IPS-18a (cell line): ENCODE results near the gene TEX2.

Experiments
- H3K27ac ChIP-seq: one replicate; pipeline ENCODE4 v1.5.1; 2013; ENCODE audit warnings: low read length
- H3K27me3 ChIP-seq: one replicate; pipeline ENCODE4 v1.6.1; 2013; ENCODE audit warnings: mild to moderate bottlenecking, low read length; ENCODE audit not compliant: control insufficient read depth, insufficient read depth
- H3K36me3 ChIP-seq: one replicate; pipeline ENCODE4 v1.6.1; 2013; ENCODE audit warnings: low read depth, low read length; ENCODE audit not compliant: control insufficient read depth
- H3K4me1 ChIP-seq: one replicate; pipeline ENCODE4 v1.6.1; 2013; ENCODE audit warnings: low read depth, low read length; ENCODE audit not compliant: control insufficient read depth
- H3K4me3 ChIP-seq: one replicate; pipeline ENCODE4 v1.5.1; 2013; ENCODE audit warnings: low read length
- H3K9ac ChIP-seq: one replicate; pipeline ENCODE4 v1.6.1; 2013; ENCODE audit warnings: mild to moderate bottlenecking, low read length, moderate library complexity
- H3K9me3 ChIP-seq: one replicate; pipeline ENCODE4 v1.6.1; 2013; ENCODE audit warnings: low read depth, low read length; ENCODE audit not compliant: control insufficient read depth

The TEX2 gene

GRCh38 chr17:64135000-64135399 is 128.1 kb downstream of the TEX2 start:
- H3K27me3 ChIP-seq, result peaks cover 16% of the 10 kb centered on the region
- H3K4me1 ChIP-seq, result no peaks in the 10 kb centered on the region
- no peaks in the 10 kb centered on the region for H3K36me3 ChIP-seq
- H3K9me3 ChIP-seq, result no peaks in the 10 kb centered on the region
- H3K9ac ChIP-seq, result no peak overlapping the region
- H3K4me3 ChIP-seq, result no peak overlapping the region
- H3K27ac ChIP-seq, result no peak overlapping the region

GRCh38 chr17:64134216-64134970 is 128.7 kb downstream of the TEX2 start:
- H3K9me3 ChIP-seq, result no peaks in the 10 kb centered on the region
- H3K4me3 ChIP-seq, result no peak overlapping the region
- no peaks in the 10 kb centered on the region for H3K36me3 ChIP-seq
- no peak overlapping the region for H3K27ac ChIP-seq
- no peak overlapping the region for H3K9ac ChIP-seq
- H3K27me3 ChIP-seq, result peaks cover 16% of the 10 kb centered on the region
- no peaks in the 10 kb centered on the region for H3K4me1 ChIP-seq

GRCh38 chr17:64133546-64134215 is 129.4 kb downstream of the TEX2 start:
- Histone ChIP-seq H3K4me3 (no peak overlapping the region), H3K9me3 (no peaks in the 10 kb centered on the region), H3K36me3 (no peaks in the 10 kb centered on the region), H3K9ac (no peak overlapping the region), H3K27ac (no peak overlapping the region), H3K4me1 (peaks cover 7% of the 10 kb centered on the region), H3K27me3 (peaks cover 23% of the 10 kb centered on the region)

- no peak overlapping the region for H3K27ac ChIP-seq
- H3K9ac ChIP-seq, result no peak overlapping the region
- H3K36me3 ChIP-seq, result no peaks in the 10 kb centered on the region
- H3K27me3 ChIP-seq, result peaks cover 30% of the 10 kb centered on the region
- H3K4me3 ChIP-seq, result no peak overlapping the region
- H3K4me1 ChIP-seq, result peaks cover 7% of the 10 kb centered on the region
- no peaks in the 10 kb centered on the region for H3K9me3 ChIP-seq
Measured at GRCh38 chr17:64131606-64132270, 131.3 kb downstream of the TEX2 start.

GRCh38 chr17:64130559-64131001 is 132.5 kb downstream of the TEX2 start:
- Histone ChIP-seq H3K4me1 (peaks cover 7% of the 10 kb centered on the region), H3K4me3 (peak overlapping the region; percentile 71), H3K9me3 (no peaks in the 10 kb centered on the region), H3K9ac (no peak overlapping the region), H3K36me3 (no peaks in the 10 kb centered on the region), H3K27ac (no peak overlapping the region), H3K27me3 (peaks cover 30% of the 10 kb centered on the region)

GRCh38 chr17:64129765-64130558 is 133.1 kb downstream of the TEX2 start, which contains the start of gene ERN1:
TSS of gene ERN1 (minus strand) at chr17:64130144. CDS start at chr17:64130029, 115 bp downstream.
- no peak within 1 kb of the TSS for H3K27ac ChIP-seq
- H3K4me3 ChIP-seq, result peak within 1 kb of the TSS; percentile 71
- peaks cover 7% of the 10 kb centered on the region for H3K4me1 ChIP-seq
- no peaks in the 10 kb centered on the region for H3K36me3 ChIP-seq
- peak within 1 kb of the TSS; percentile 30 for H3K9ac ChIP-seq
- no peaks in the 10 kb centered on the region for H3K9me3 ChIP-seq
- peaks cover 30% of the 10 kb centered on the region for H3K27me3 ChIP-seq

GRCh38 chr17:64129515-64129764 is 133.6 kb downstream of the TEX2 start:
- H3K27ac ChIP-seq, result no peak overlapping the region
- peaks cover 30% of the 10 kb centered on the region for H3K27me3 ChIP-seq
- H3K9ac ChIP-seq, result peak overlapping the region; percentile 30
- no peaks in the 10 kb centered on the region for H3K36me3 ChIP-seq
- peak overlapping the region; percentile 71 for H3K4me3 ChIP-seq
- H3K4me1 ChIP-seq, result peaks cover 7% of the 10 kb centered on the region
- H3K9me3 ChIP-seq, result no peaks in the 10 kb centered on the region

GRCh38 chr17:64128787-64129514 is 134.1 kb downstream of the TEX2 start:
- Histone ChIP-seq H3K9ac (peak overlapping the region; percentile 30), H3K27ac (no peak overlapping the region), H3K36me3 (no peaks in the 10 kb centered on the region), H3K9me3 (no peaks in the 10 kb centered on the region), H3K4me3 (peak overlapping the region; percentile 71), H3K4me1 (peaks cover 7% of the 10 kb centered on the region), H3K27me3 (peaks cover 30% of the 10 kb centered on the region)

- Histone ChIP-seq H3K27ac (no peak overlapping the region), H3K4me1 (peaks cover 7% of the 10 kb centered on the region), H3K9ac (no peak overlapping the region), H3K27me3 (peaks cover 30% of the 10 kb centered on the region), H3K4me3 (no peak overlapping the region), H3K9me3 (no peaks in the 10 kb centered on the region), H3K36me3 (no peaks in the 10 kb centered on the region)
Measured at GRCh38 chr17:64126918-64127317, 136.1 kb downstream of the TEX2 start.

- H3K4me3 ChIP-seq, result no peak overlapping the region
Measured at GRCh38 chr17:64125937-64126336, 137.1 kb downstream of the TEX2 start.

GRCh38 chr17:64124609-64125008 is 138.5 kb downstream of the TEX2 start:
- Histone ChIP-seq H3K9ac (no peak overlapping the region), H3K4me3 (no peak overlapping the region), H3K36me3 (no peaks in the 10 kb centered on the region), H3K27ac (no peak overlapping the region), H3K4me1 (peaks cover 7% of the 10 kb centered on the region), H3K27me3 (peaks cover 14% of the 10 kb centered on the region), H3K9me3 (no peaks in the 10 kb centered on the region)

More at GRCh38 chr17:64125937-64126336, 137.1 kb downstream of the TEX2 start:
- Histone ChIP-seq H3K27me3 (peaks cover 20% of the 10 kb centered on the region), H3K9ac (no peak overlapping the region), H3K27ac (no peak overlapping the region), H3K9me3 (no peaks in the 10 kb centered on the region), H3K4me1 (peaks cover 7% of the 10 kb centered on the region), H3K36me3 (no peaks in the 10 kb centered on the region)
